Renal cortical epithelial cell (primary cell): ENCODE data around the gene SF3A2. TPM values are rescaled to one million over a fixed set of nuclear protein-coding genes. Genes with fewer than 3 reads are reported as not detected.
"Not testable (repeated sequence)": the region's sequence is repeated elsewhere in the genome, so short reads cannot be mapped to it uniquely, and the experiment has no call there.

Experiments
- DNase-seq: peaks from one replicate; pipeline ENCODE4 v3.0.0-alpha.2; 2011; ENCODE audit warnings: low read depth
- total RNA-seq: library from RNA; depleted of rRNA; stranded (reverse); fragments of >200 nt; gene quantifications from 2 replicates; pipeline ENCODE4 v1.2.3, GENCODE V29; 2014

Gene SF3A2
- 21.0 and 39.2 TPM in 2 replicates for total RNA-seq

GRCh38 chr19:2236314-2237050 lies at the start of gene SF3A2, which contains the start of gene PLEKHJ1:
SF3A2 (plus strand) TSS chr19:2236824; CDS start chr19:2243419, 6,595 bp downstream.
PLEKHJ1 (minus strand) TSS chr19:2236329; CDS start chr19:2236248, 81 bp downstream.
- peak; percentile 89 for DNase-seq

DNA sequence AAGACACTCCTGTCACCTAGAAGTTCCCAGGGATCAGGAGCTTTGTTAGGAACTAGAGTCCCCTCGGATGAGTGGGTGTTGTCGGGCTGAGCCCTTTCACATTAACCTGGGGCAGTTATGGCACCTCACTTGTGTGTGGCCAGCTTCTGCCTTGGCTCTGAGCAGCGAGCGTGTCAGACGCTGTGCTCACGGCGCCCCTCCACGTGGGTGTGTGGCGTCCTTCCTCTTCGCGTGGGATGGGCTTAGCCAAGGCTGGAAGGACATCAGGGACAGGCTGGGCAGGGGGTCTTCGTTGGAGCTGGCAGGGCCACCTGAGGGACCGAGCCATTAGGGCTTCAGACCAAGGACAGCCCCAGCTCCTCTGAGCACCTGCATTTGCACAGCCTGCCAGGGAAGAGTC lies 49.5 kb upstream of the SF3A2 start:
- DNase-seq, result no peak

- DNase-seq, result no peak
Measured at GRCh38 chr19:2188708-2189385, 47.8 kb upstream of the SF3A2 start.

DNA sequence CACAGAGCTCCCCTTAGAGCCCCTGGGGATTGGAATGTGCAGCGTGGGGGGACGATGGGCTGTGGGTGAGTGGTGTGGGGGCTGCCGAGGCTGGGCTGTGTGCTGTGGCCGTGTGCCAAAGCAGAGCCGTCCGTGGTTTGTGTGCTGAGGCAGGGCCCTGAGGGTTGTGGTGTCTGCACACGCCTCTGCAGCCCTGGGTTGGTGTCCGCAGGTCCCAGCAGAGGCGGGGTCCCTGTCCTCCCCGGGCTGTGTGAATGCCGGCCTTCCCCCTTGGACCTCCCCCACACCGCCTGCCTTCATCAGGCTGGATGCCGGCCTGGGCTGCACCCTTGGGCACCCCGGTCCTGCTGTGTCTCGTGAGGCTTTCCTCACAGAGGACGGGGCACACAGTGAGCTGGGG lies 46.7 kb upstream of the SF3A2 start:
- no peak for DNase-seq

DNA sequence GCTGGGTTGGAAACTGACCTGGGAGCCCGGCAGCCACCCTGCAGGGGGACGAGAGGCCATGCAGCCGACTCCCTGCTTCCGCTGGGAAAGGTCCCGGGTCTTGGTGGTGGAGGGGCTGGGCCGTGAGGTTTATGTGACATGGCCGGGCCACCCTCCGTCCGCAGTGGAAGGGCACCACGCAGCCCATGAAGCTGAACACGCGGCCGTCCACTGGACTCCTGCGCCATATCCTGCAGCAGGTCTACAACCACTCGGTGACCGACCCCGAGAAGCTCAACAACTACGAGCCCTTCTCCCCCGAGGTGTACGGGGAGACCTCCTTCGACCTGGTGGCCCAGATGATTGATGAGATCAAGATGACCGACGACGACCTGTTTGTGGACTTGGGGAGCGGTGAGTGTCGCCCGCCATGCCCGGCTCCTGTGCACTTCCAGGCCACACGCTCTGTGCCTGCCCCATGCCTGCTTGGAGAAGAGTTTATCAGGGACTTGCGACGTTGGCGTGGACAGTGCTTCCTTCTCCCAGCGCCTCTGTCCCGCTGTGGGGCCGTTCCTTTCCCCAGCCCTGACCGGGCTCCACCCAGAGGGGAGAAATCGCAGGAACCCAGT lies 45.7 kb upstream of the SF3A2 start:
- DNase-seq, result no peak

- DNase-seq, result no peak
Measured at GRCh38 chr19:2191456-2192310, 44.9 kb upstream of the SF3A2 start.

DNA sequence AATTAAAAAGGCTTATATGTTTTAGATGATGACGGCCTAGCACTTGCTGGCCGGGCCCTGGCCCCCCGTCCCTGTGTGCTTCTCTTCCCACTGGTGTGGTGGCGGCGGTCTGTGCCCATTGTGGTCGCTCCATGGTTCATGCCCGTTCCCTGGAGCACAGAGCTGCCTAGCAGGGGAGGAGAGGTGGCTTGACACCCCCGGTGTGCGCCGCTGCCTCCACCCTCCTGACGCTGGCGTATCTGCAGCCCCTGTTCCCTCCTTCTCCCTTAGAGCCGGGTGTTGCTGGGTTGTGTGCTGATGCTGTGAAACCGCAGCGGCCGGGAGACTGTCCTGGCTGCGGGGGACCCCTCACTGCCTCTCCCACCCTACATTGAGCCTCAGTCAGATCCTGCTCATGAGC lies 43.8 kb upstream of the SF3A2 start:
- no peak for DNase-seq

- no peak for DNase-seq
Measured at GRCh38 chr19:2193807-2194206, 42.8 kb upstream of the SF3A2 start.

DNA sequence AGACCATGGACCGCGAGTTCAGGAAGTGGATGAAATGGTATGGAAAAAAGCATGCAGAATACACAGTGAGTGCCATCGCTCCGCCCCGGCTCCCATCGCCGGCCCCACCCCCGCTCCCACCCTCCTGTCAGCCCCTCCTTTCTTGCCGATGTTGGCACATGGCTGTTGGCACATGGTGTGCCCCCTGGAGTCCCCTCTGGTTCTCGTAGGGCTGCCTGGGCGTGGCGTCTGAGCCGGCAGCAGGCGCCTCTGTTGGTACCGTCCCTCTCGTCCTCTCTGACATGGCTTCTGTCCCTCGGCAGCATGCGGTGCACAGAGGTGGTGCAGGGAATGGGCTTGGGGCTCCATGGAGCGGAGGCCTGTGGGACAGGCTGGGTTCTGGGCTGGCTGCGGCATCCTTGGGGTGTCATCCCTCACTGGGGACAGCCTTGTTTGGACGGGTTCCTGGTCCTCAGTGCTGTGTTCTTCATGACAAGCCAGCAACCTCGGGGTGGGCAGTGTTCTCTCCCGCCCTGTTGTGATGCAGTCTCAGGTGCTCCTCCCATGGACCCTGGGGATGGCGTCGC lies 42.0 kb upstream of the SF3A2 start:
- no peak for DNase-seq

DNA sequence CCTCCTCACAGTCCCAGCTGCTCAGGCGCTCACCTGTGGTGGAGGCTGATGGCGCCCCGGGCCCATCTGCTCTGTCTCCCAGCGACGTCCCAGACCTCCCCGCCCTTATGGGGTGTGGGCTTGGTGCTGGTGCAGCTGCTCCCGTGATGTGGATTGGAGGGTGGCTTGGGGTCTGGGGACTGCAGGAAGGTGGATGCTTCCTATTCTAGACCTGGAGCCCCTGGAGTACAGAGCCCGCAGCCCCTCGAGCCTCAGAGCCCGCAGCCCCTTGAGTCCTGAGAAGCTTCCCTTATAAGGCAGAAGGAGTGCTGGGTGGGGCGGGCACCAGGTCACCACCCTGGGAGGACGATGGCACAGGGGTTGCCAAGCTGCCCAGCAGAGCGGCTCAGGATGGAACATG lies 41.3 kb upstream of the SF3A2 start:
- no peak for DNase-seq

- DNase-seq, result no peak
Measured at GRCh38 chr19:2195914-2196313, 40.7 kb upstream of the SF3A2 start.

DNA sequence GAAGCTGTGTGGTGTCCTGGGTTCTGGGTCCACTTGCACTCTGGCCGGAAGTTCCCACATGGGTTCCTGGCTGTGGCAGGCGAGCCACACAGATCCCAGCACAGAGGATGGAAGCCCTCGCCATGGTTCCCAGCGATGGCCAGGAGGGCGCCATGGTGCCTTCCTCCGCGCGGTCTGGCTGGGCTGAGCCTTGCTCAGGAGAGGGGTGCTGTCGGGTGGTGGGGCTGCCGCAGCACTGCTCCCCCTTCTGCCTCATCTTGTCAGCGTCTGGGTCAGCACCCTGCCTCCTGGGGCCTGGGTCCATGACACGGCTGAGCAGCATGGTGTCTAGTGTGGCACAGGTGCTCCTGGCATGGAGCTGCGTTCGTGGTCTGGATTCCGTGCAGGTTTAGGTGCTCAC lies 39.4 kb upstream of the SF3A2 start:
- no peak for DNase-seq

- DNase-seq, result no peak
Measured at GRCh38 chr19:2198317-2198716, 38.3 kb upstream of the SF3A2 start.

GRCh38 chr19:2199215-2199614 lies 37.4 kb upstream of the SF3A2 start:
- DNase-seq, result no peak

DNA sequence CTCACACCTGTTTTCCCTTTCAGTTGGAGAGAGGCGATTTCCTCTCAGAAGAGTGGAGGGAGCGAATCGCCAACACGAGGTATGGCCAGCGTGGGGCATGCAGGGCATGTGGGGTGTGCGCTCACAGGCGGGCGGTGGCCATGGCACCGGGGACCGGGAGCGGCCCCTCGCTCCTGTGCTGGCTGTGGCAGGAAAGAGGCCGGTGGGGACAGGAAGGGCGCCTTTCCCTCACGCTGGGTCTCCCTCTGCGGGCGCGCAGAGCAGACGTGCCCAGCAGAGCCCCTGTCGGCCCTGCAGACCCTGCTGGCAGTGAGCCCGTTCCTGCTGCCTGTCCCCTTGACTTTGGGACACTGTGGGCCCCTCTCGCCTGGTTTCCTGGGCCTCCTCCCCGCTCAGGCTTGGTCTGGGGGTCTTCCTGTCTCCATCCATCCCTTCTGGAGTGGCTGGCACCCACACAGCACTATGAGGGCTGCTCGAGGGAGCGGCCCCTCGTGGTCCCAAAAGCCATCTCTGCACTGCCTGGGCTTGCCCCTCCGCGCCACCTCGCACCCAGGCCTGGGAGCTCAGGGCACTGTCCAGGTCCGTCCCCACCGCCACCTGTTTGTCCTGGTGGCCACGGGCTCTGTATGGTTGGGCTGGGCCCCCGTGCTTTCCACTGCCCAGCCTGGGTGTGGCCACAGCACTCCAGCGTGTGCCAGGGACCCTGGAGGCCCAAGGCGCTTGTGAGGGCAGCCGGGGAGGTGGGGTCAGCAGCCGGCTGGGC lies 36.6 kb upstream of the SF3A2 start:
- no peak for DNase-seq

DNA sequence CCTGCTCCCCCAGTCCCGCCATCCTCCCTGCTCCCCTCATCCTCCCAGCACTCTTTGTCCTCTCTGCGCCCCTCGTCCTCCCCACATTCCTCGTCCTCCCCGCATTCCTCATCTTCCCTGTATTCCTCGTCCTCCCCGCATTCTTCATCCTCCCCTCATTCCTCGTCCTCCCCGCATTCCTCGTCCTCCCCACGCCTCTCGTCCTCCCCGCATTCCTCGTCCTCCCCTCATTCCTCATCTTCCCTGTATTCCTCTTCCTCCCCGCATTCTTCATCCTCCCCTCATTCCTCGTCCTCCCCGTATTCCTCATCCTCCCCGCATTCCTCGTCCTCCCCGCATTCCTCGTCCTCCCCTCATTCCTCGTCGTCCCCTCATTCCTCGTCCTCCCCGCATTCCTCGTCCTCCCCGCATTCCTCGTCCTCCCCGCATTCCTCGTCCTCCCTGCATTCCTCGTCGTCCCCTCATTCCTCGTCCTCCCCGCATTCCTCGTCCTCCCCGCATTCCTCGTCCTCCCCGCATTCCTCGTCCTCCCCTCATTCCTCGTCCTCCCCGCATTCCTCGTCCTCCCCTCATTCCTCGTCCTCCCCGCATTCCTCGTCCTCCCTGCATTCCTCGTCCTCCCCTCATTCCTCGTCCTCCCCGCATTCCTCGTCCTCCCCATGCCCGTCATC lies 35.9 kb upstream of the SF3A2 start:
- not testable (repeated sequence) for DNase-seq

GRCh38 chr19:2201473-2202148 lies 35.0 kb upstream of the SF3A2 start:
- no peak for DNase-seq

GRCh38 chr19:2202366-2202765 lies 34.3 kb upstream of the SF3A2 start:
- DNase-seq, result no peak

GRCh38 chr19:2207008-2207407 lies 29.6 kb upstream of the SF3A2 start:
- no peak for DNase-seq
